GM21390 (cell line): ENCODE results near the gene SMIM36.
A peak's percentile ranks its signal among the peaks of the same experiment; 100 is the strongest.
"Not testable (repeated sequence)": the region's sequence is repeated elsewhere in the genome, so short reads cannot be mapped to it uniquely, and the experiment has no call there.

Experiments
- ATAC-seq: cut with Tn5 transposase; IDR thresholded peaks from one replicate; pipeline ENCODE4 v1.9.1; 2021; ENCODE audit not compliant: unreplicated experiment

Gene SMIM36

GRCh38 chr17:55507669-55508068 is 3.6 kb downstream of the SMIM36 start:
- not testable (repeated sequence) for ATAC-seq

- ATAC-seq: not testable (repeated sequence)
Observed at GRCh38 chr17:55501626-55502025, 9.6 kb downstream of the SMIM36 start.

- ATAC-seq: no peak
Observed at GRCh38 chr17:55500103-55500502, 11.1 kb downstream of the SMIM36 start.

GRCh38 chr17:55496094-55496881 is 15.0 kb downstream of the SMIM36 start:
- ATAC-seq: no peak

- no peak for ATAC-seq
Observed at GRCh38 chr17:55495239-55495638, 16.0 kb downstream of the SMIM36 start.

- ATAC-seq: no peak
Observed at GRCh38 chr17:55492781-55493341, 18.4 kb downstream of the SMIM36 start.

- ATAC-seq: no peak
Observed at GRCh38 chr17:55490376-55490775, 20.9 kb downstream of the SMIM36 start.

- ATAC-seq: no peak
Observed at GRCh38 chr17:55487695-55488432, 23.4 kb downstream of the SMIM36 start.

- ATAC-seq: no peak
Observed at GRCh38 chr17:55484575-55484974, 26.7 kb downstream of the SMIM36 start.

GRCh38 chr17:55482591-55483389 is 28.5 kb downstream of the SMIM36 start:
- no peak for ATAC-seq

GRCh38 chr17:55480631-55481315 is 30.5 kb downstream of the SMIM36 start:
- no peak for ATAC-seq

- no peak for ATAC-seq
Observed at GRCh38 chr17:55479903-55480302, 31.3 kb downstream of the SMIM36 start.

GRCh38 chr17:55478971-55479370 is 32.3 kb downstream of the SMIM36 start:
- ATAC-seq: no peak

GRCh38 chr17:55466671-55467070 is 44.6 kb downstream of the SMIM36 start:
- ATAC-seq: peak; percentile 40

- ATAC-seq: not testable (repeated sequence)
Observed at GRCh38 chr17:55465771-55466170, 45.5 kb downstream of the SMIM36 start.

GRCh38 chr17:55463600-55463999 is 47.7 kb downstream of the SMIM36 start:
- peak; percentile 76 for ATAC-seq

- ATAC-seq: no peak
Observed at GRCh38 chr17:55462711-55463110, 48.5 kb downstream of the SMIM36 start.

GRCh38 chr17:55462234-55462633 is 49.0 kb downstream of the SMIM36 start:
- ATAC-seq: no peak

GRCh38 chr17:55458978-55459377 is 52.3 kb downstream of the SMIM36 start:
- ATAC-seq: no peak

- ATAC-seq: no peak
Observed at GRCh38 chr17:55458287-55458900, 52.9 kb downstream of the SMIM36 start.
